Measurements from ENCODE around the gene UBE2R2. TPM values are rescaled to one million over a fixed set of nuclear protein-coding genes. Genes with fewer than 3 reads are reported as not detected.

Gene UBE2R2
- total RNA-seq, 1 experiment from 2014 or later: 52.1 TPM

DNA sequence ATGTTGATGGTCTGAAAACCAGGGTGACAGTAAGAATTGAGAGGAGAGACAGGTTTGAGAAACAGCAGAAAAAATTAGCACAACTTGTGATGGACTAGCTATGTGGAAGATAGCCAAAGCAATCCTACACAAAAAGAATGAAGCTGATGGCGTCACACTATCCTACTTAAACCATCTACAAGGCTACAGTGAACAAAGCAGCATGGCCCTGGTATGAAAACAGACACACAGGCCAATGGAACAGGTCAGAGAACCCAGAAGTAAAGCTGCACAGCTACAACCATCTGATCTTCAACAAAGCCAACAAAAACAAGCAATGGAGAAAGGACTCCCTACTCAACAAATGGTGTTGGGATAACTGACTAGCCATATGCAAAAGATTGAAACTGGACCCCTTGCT lies 7.5 kb upstream of the UBE2R2 start:
- no peaks in the 10 kb centered on the region for H4K20me1 ChIP-seq (ENCODE audit: control insufficient read depth, insufficient read depth, insufficient read length)
- H2AK5ac ChIP-seq (ENCODE audit: insufficient read length, low read length): no peak overlapping the region
- no peak overlapping the region for H4K91ac ChIP-seq (ENCODE audit: insufficient read length, low read depth, low read length)
- Mint-ChIP-seq H3K4me1 (peaks cover 4% of the 10 kb centered on the region in 2 experiments; a peak in 3 of 4 replicates), H3K27ac (no peak overlapping the region), H3K27me3 (ENCODE audit: low read depth) (no peaks in the 10 kb centered on the region; the same call in 1 of the 2 replicates), H3K36me3 (ENCODE audit: insufficient read depth in 1 of 3, low read depth in 3 of 3) (no peaks in the 10 kb centered on the region), H3K9me3 (no peaks in the 10 kb centered on the region), H3K4me3 (no peak overlapping the region)
- no peak overlapping the region for H3K56ac ChIP-seq (ENCODE audit: insufficient read length, low read depth, low read length)
- no peak overlapping the region for H3K14ac ChIP-seq (ENCODE audit: insufficient read depth, low read length)
- no peak overlapping the region for H2BK15ac ChIP-seq (ENCODE audit: low read depth, low read length)
- H3K4ac ChIP-seq (ENCODE audit: low read depth, low read length): no peak overlapping the region
- no peaks in the 10 kb centered on the region for H3K79me1 ChIP-seq (ENCODE audit: insufficient read depth, low read depth, low read length, poor library complexity, severe bottlenecking)
- no peak overlapping the region for H2BK12ac ChIP-seq (ENCODE audit: insufficient read length, low read depth, low read length)
- H3K4me1 ChIP-seq (ENCODE audit: insufficient read depth, low read length): no peaks in the 10 kb centered on the region
- H4K8ac ChIP-seq (replicated peaks; ENCODE audit: insufficient read length, low read depth, low read length): no peak overlapping the region
- no peak overlapping the region for H3K18ac ChIP-seq (ENCODE audit: insufficient read length, low read depth, low read length)
- no peak overlapping the region for H3K4me2 ChIP-seq (ENCODE audit: insufficient read depth, insufficient read length, low read length)
- H3K9ac ChIP-seq (ENCODE audit: extremely low read depth, insufficient read length, low read length): no peak overlapping the region
- TF ChIP-seq, protein P1, sequence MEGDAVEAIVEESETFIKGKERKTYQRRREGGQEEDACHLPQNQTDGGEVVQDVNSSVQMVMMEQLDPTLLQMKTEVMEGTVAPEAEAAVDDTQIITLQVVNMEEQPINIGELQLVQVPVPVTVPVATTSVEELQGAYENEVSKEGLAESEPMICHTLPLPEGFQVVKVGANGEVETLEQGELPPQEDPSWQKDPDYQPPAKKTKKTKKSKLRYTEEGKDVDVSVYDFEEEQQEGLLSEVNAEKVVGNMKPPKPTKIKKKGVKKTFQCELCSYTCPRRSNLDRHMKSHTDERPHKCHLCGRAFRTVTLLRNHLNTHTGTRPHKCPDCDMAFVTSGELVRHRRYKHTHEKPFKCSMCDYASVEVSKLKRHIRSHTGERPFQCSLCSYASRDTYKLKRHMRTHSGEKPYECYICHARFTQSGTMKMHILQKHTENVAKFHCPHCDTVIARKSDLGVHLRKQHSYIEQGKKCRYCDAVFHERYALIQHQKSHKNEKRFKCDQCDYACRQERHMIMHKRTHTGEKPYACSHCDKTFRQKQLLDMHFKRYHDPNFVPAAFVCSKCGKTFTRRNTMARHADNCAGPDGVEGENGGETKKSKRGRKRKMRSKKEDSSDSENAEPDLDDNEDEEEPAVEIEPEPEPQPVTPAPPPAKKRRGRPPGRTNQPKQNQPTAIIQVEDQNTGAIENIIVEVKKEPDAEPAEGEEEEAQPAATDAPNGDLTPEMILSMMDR (conservative IDR thresholded peaks at IDR 0.05): no peak
- no peak overlapping the region for H2BK5ac ChIP-seq (ENCODE audit: insufficient read length, low read length)
- no peak overlapping the region for H2BK120ac ChIP-seq (ENCODE audit: low read depth, low read length, poor library complexity, severe bottlenecking)
- H2BK20ac ChIP-seq (ENCODE audit: low read depth, low read length, poor library complexity, severe bottlenecking): no peak overlapping the region
- H3K27ac ChIP-seq (ENCODE audit: insufficient read length, low read depth, low read length): no peak overlapping the region
- WGBS (ENCODE audit: extremely low coverage, insufficient read length, low lambda C conversion rate): no CpG with 5 or more reads among the region's 1 CpG
- no peaks in the 10 kb centered on the region for H3K9me3 ChIP-seq (ENCODE audit: control insufficient read depth, low read depth, low read length)
- no peak overlapping the region for H3K23ac ChIP-seq (ENCODE audit: insufficient read length, low read depth, low read length)
- H3T11ph ChIP-seq (ENCODE audit: low read length): no peak overlapping the region
- H4K5ac ChIP-seq (ENCODE audit: insufficient read length, low read depth, low read length): no peak overlapping the region
- no peaks in the 10 kb centered on the region for H3K23me2 ChIP-seq (ENCODE audit: insufficient read length, low read depth, low read length, poor library complexity, severe bottlenecking)
- H3K79me2 ChIP-seq (ENCODE audit: insufficient read depth, low read length): no peaks in the 10 kb centered on the region
- DNase-seq: no peak
- no peak overlapping the region for H2AFZ ChIP-seq (ENCODE audit: low read length)
- no peaks in the 10 kb centered on the region for H3K27me3 ChIP-seq (ENCODE audit: insufficient read depth, low read length)
